Stomach (tissue), 9 donors: Measurements from ENCODE around the gene ATG10. TPM values are rescaled to one million over a fixed set of nuclear protein-coding genes. Genes with fewer than 3 reads are reported as not detected.

Source experiments
- DNase-seq, 2 donors: peaks; one replicate each; pipeline versions ENCODE4 v3.0.0 to v3.0.0-alpha.2; 2013 to 2019
- H3K27ac ChIP-seq, 5 donors: fragments of 200-600 bp in 4 of 5; sonication (generic) in 4 of 5; one replicate each; pipeline ENCODE4 v1.5.1; 2013 to 2019; ENCODE audit warnings: mild to moderate bottlenecking in 1 of 5, moderate library complexity in 1 of 5
- H3K27me3 ChIP-seq, 3 donors: fragments of 200-600 bp; sonication (generic); one replicate each; pipeline ENCODE4 v1.5.1; 2017 to 2019; ENCODE audit warnings: mixed run types in 1 of 3
- H3K36me3 ChIP-seq, 4 donors: fragments of 200-600 bp; sonication (generic); 1 replicate in 3 of 4; 2 replicates in 1 of 4; pipeline ENCODE4 v1.5.1; 2016 to 2019
- H3K4me1 ChIP-seq, 4 donors: fragments of 200-600 bp; sonication (generic); one replicate each; pipeline ENCODE4 v1.5.1; 2016 to 2019
- H3K4me3 ChIP-seq, 4 donors: fragments of 200-600 bp; sonication (generic) in 3 of 4; one replicate each; pipeline ENCODE4 v1.5.1; 2016 to 2019; ENCODE audit warnings: mild to moderate bottlenecking in 1 of 4
- H3K9me3 ChIP-seq, 4 donors: fragments of 200-600 bp; sonication (generic); one replicate each; pipeline ENCODE4 v1.5.1; 2016 to 2019
- EP300 ChIP-seq: sonication (generic); formaldehyde crosslinking; IDR thresholded peaks from one replicate; pipeline ENCODE4 v1.6.1; 2017; ENCODE audit warnings: antibody characterized with exemption
- POLR2A ChIP-seq, 4 donors: fragments of 450-650 bp; IDR thresholded peaks; one replicate each; pipeline ENCODE4 v1.6.1; 2016; ENCODE audit warnings: antibody characterized with exemption in 4 of 4, control low read depth in 2 of 4, mild to moderate bottlenecking in 1 of 4, moderate library complexity in 1 of 4
- POLR2AphosphoS5 ChIP-seq, 3 donors: sonication (generic); formaldehyde crosslinking; IDR thresholded peaks; one replicate each; pipeline ENCODE4 v1.6.1; 2016; ENCODE audit warnings: antibody characterized with exemption in 3 of 3
- WGBS, 5 donors: extraction: QIAGEN DNeasy Blood & Tissue Kit in 3 of 5; methylation state at CpG; one replicate each; pipeline versions ENCODE4 v1.1.5 to v1.1.7; 2013 to 2018; 5-methylcytosine and 5-hydroxymethylcytosine counted together
- intact Hi-C: fragments of 100-400 bp; cut with DNase I; formaldehyde crosslinking; loops from one replicate; pipeline ENCODE4 v1.15.1; 2023; ENCODE audit warnings: low total_unique reads
- polyA plus RNA-seq, 3 donors: library from polyadenylated mRNA; stranded (reverse); fragments of 200-250 nt; gene quantifications; one replicate each; pipeline ENCODE4 v1.2.3, GENCODE V29; 2013
- total RNA-seq, 5 donors: library from RNA; depleted of rRNA; stranded (reverse); fragments of >200 nt; gene quantifications; one replicate each; pipeline versions ENCODE4 v1.1.0 to v1.2.3, GENCODE V29; 2014 to 2016
- TF ChIP-seq, protein P1 (sequence below), 7 experiments: fragments of 450-650 bp in 4 of 7; fragments of 200-600 bp in 3 of 7; sonication (generic) in 3 of 7; IDR thresholded peaks; one replicate each; pipeline ENCODE4 v1.5.1; 2016 to 2019; ENCODE audit warnings: antibody characterized with exemption in 7 of 7, control low read depth in 2 of 7, mild to moderate bottlenecking in 1 of 7
- donor health status: healthy with polysubstance abuse.
- donor health status: Bipolar disorder and iron deficiency.
- donor health status: healthy.

ATG10 gene
- total and polyA plus RNA-seq, 8 donors: 0.58 to 16.5 (median 4.3) TPM

DNA sequence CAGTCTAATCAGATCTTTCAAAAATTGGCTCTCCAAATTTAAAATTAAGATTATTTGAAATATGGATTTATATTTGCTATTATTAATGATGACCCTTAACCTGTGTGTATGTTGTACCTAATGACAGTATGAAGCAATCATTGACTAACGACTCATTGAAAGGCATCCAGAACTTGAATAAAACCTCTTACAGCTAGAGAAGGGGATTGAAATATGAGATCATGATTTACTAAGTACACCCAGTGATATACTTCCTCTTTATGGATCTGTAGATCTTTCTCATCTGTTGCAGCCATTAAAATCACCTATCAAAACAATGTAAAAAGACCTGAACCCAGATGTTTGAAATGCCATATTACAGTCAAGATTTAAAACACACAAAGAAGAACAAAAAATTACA is 179.8 kb downstream of the ATG10 start:
- no peaks in the 10 kb centered on the region for H3K9me3 ChIP-seq
- H3K27me3 ChIP-seq: no peaks in the 10 kb centered on the region
- WGBS, 5 donors: 58 to 76% (median 62%) methylated on average over 1 of the region's 1 CpG
- TF ChIP-seq, protein P1, sequence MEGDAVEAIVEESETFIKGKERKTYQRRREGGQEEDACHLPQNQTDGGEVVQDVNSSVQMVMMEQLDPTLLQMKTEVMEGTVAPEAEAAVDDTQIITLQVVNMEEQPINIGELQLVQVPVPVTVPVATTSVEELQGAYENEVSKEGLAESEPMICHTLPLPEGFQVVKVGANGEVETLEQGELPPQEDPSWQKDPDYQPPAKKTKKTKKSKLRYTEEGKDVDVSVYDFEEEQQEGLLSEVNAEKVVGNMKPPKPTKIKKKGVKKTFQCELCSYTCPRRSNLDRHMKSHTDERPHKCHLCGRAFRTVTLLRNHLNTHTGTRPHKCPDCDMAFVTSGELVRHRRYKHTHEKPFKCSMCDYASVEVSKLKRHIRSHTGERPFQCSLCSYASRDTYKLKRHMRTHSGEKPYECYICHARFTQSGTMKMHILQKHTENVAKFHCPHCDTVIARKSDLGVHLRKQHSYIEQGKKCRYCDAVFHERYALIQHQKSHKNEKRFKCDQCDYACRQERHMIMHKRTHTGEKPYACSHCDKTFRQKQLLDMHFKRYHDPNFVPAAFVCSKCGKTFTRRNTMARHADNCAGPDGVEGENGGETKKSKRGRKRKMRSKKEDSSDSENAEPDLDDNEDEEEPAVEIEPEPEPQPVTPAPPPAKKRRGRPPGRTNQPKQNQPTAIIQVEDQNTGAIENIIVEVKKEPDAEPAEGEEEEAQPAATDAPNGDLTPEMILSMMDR (IDR thresholded peaks at IDR 0.05): no peak
- TF ChIP-seq POLR2AphosphoS5 (IDR thresholded peaks at IDR 0.05) (no peak), EP300 (no peak), POLR2A (IDR thresholded peaks at IDR 0.05) (no peak)
- peaks cover 0 to 5% (median 0%) of the 10 kb centered on the region in 4 donors for H3K4me1 ChIP-seq
- H3K27ac ChIP-seq: no peak overlapping the region
- no peak for DNase-seq
- no peaks in the 10 kb centered on the region for H3K36me3 ChIP-seq
- no peak overlapping the region for H3K4me3 ChIP-seq
- intact Hi-C loops: no loop called here

DNA sequence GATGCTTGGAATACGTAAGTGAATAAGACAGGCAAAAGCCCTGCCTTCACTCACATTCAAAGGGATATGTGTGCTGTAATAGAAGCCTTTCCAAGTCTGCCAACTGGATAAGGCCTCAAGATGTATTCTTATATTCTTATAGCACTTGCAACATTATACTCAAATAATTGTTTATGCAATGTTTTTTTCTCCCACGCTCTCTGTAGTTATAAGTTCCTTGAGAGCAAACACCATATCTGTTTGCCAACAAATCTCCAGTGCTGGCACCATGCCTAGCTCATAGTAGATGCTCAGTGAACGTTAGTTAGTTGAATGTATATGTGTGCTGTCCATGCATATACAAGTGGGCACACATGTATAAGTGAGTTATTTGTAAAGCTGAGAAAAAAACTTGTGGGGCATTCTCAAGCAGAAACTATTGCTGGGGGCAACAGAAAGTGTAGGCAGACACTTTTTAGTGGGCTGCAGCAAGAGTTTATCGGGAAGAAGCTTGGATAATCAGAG is 181.2 kb downstream of the ATG10 start:
- intact Hi-C loops: no loop called here

DNA sequence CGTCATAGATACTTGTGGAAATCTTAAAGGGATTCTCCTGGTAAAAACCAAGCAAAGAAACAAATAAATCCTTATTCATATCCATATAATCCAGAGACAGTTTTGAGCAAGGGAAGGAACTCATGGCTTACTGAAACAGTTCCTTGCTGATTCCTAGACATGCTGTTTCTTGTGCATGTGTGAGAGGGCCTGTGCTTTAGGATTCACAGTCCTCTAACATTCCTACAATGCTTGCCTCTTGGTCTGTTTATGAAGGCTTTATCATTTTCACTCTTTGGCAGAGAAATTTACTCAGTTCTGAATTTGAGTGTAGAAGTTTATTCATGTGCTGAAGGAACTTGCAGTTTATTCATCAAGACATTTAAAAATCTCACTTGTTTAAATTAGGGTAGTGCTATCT is 183.0 kb downstream of the ATG10 start:
- no peaks in the 10 kb centered on the region for H3K9me3 ChIP-seq
- no peak for DNase-seq
- H3K27ac ChIP-seq: no peak overlapping the region
- no peaks in the 10 kb centered on the region for H3K4me1 ChIP-seq
- no peak overlapping the region for H3K4me3 ChIP-seq
- intact Hi-C loops: no loop called here
- no peaks in the 10 kb centered on the region for H3K27me3 ChIP-seq
- H3K36me3 ChIP-seq: no peaks in the 10 kb centered on the region
- TF ChIP-seq POLR2AphosphoS5 (IDR thresholded peaks at IDR 0.05) (no peak), EP300 (no peak), POLR2A (IDR thresholded peaks at IDR 0.05) (no peak)
- TF ChIP-seq, protein P1 (IDR thresholded peaks at IDR 0.05): no peak
- 72 to 90% (median 78%) methylated on average over 1 of the region's 1 CpG for WGBS, 5 donors

More for the DNA sequence above, 181.2 kb downstream of the ATG10 start:
- TF ChIP-seq, protein P1 (IDR thresholded peaks at IDR 0.05): no peak
- TF ChIP-seq EP300: no peak
- no peak for TF ChIP-seq POLR2AphosphoS5 (IDR thresholded peaks at IDR 0.05)
- no peak for TF ChIP-seq POLR2A (IDR thresholded peaks at IDR 0.05)
- H3K4me3 ChIP-seq: no peak overlapping the region
- DNase-seq: no peak
- WGBS, 5 donors: 72 to 82% (median 80%) methylated on average over 4 of the region's 4 CpGs
- no peaks in the 10 kb centered on the region for H3K36me3 ChIP-seq
- H3K27ac ChIP-seq: no peak overlapping the region
- H3K9me3 ChIP-seq: no peaks in the 10 kb centered on the region
- peaks cover 0 to under 1% (median 0%) of the 10 kb centered on the region in 4 donors for H3K4me1 ChIP-seq
- H3K27me3 ChIP-seq: no peaks in the 10 kb centered on the region

DNA sequence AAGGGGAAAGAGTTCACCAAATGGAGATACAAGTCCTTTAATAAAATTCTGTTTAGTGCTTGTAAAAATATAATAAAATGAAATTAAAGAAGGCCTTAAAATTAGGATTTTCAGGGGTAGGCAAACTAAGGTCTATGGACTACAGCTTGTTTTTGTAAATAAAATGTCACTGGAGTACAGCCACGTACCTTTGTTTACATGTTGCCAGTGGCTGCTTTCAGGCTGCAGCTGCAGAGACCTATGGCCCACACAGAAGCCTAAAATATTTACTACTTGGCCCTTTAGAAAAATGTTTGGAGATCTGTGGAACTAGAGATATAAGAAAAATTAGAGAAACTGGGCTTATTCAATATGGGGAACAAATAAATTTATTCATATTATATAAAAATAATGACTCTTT is 183.5 kb downstream of the ATG10 start:
- intact Hi-C loops: no loop called here
- Histone ChIP-seq H3K4me3 (no peak overlapping the region), H3K9me3 (no peaks in the 10 kb centered on the region), H3K4me1 (no peaks in the 10 kb centered on the region), H3K36me3 (no peaks in the 10 kb centered on the region), H3K27ac (no peak overlapping the region), H3K27me3 (no peaks in the 10 kb centered on the region)
- TF ChIP-seq EP300: no peak
- no peak for TF ChIP-seq POLR2AphosphoS5 (IDR thresholded peaks at IDR 0.05)
- TF ChIP-seq, protein P1 (IDR thresholded peaks at IDR 0.05): no peak
- no peak for TF ChIP-seq POLR2A (IDR thresholded peaks at IDR 0.05)
- no peak for DNase-seq
- WGBS, 5 donors: 46 to 58% (median 50%) methylated on average over 1 of the region's 1 CpG
